ENCODE measurements around the gene HHIPL1. TPM values are rescaled to one million over a fixed set of nuclear protein-coding genes. Genes with fewer than 3 reads are reported as not detected.

HHIPL1 gene
- total RNA-seq, 4 donors from 2014 or later: 2.6 to 3.9 (median 3.1) TPM

DNA sequence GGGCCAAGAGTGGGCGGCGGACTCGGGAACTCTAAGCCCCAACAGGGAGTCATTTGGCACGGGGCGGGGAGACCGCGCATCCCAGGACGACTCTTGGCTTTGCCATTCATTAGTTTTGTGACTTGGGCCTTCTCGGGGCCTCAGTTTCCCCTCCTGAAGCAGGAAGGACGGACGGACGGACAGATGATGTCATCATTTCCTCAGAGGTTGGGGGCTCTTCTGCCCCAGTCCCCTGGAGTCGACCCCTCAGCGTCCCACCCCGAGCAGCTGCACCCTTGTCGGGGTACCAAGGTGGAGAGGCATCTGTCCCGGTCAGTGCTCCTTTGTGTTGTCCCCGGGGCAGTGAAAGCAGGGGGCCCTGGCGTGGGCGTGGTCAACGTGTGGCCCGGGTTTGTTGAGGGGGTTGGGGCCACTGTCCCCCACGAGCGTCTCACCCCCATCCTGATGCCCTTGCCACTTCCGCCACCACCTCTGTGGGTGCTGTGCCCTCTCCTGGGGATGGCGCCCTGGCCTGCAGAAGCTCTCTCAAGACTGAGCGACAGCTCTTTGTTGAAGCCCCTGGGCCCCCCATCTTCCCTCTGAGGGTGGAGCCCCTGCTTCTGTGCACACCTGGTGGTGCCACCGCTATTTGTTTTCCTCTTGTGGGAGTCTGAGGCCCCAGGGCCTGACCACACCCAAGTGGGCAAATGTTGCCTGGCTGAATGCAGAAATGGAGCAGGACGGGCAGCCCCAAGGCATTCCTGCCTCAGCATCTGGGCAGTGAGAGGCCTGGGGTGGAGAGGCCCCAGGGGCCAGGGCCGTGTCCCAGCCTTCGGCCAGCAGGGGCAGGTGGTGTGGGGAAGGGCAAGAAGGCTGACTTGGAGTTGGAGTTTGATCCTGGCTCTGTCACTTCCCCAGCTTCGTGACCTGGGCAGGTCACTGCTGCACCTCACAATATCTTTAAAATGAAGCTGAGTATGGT is 896 bp downstream of the HHIPL1 start:
- WGBS, 2 donors: 53 to 67% methylated on average over 22 to 23 of the region's 32 CpGs
- peak overlapping the region in 1 of 4 donors; percentile 59 for H3K27ac ChIP-seq
- peaks cover 0 to 16% of the 10 kb centered on the region in 2 donors for H3K27me3 ChIP-seq
- H3K4me3 ChIP-seq: peak overlapping the region in 3 of 4 donors; percentile 30 to 63 (median 39)
- TF ChIP-seq, protein P1, sequence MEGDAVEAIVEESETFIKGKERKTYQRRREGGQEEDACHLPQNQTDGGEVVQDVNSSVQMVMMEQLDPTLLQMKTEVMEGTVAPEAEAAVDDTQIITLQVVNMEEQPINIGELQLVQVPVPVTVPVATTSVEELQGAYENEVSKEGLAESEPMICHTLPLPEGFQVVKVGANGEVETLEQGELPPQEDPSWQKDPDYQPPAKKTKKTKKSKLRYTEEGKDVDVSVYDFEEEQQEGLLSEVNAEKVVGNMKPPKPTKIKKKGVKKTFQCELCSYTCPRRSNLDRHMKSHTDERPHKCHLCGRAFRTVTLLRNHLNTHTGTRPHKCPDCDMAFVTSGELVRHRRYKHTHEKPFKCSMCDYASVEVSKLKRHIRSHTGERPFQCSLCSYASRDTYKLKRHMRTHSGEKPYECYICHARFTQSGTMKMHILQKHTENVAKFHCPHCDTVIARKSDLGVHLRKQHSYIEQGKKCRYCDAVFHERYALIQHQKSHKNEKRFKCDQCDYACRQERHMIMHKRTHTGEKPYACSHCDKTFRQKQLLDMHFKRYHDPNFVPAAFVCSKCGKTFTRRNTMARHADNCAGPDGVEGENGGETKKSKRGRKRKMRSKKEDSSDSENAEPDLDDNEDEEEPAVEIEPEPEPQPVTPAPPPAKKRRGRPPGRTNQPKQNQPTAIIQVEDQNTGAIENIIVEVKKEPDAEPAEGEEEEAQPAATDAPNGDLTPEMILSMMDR (IDR thresholded peaks at IDR 0.05): no peak
- no peak for DNase-seq (ENCODE audit: low spot score in 2 of 2)
- H3K9me3 ChIP-seq: no peaks in the 10 kb centered on the region
- H3K36me3 ChIP-seq: no peaks in the 10 kb centered on the region
- H3K4me1 ChIP-seq: peaks cover 0 to 15% (median 4%) of the 10 kb centered on the region in 4 donors

DNA sequence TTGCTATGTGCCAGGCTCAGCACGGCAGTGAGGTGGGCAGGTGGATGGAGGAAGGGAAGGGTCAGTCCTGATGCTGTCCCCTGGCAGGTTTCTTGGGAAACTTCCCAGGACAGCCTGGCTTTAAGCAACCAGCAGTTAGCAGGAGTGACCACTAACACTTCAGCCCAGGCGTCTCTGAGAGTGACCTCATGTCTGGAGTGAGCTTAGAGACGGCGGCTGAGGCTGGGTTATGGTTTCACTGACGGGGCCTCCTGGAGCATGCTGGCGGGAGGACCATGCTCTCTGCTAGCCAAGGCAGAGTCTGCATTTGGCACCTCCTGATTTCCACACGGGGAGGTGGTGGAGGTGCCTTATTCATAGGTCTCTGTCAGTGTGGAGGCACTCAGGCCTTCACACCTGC is 2.5 kb downstream of the HHIPL1 start:
- Histone ChIP-seq H3K4me1 (peaks cover 0 to 15% (median 4%) of the 10 kb centered on the region in 4 donors), H3K36me3 (no peaks in the 10 kb centered on the region), H3K9me3 (no peaks in the 10 kb centered on the region), H3K4me3 (no peak overlapping the region), H3K27ac (no peak overlapping the region), H3K27me3 (peaks cover 0 to 16% of the 10 kb centered on the region in 2 donors)
- TF ChIP-seq, protein P1 (IDR thresholded peaks at IDR 0.05): no peak
- TF ChIP-seq POLR2A (IDR thresholded peaks at IDR 0.05) (no peak), EP300 (IDR thresholded peaks at IDR 0.05) (no peak)
- DNase-seq (ENCODE audit: low spot score in 2 of 2): no peak
- 73 to 89% methylated on average over 3 to 6 of the region's 7 CpGs for WGBS, 2 donors

DNA sequence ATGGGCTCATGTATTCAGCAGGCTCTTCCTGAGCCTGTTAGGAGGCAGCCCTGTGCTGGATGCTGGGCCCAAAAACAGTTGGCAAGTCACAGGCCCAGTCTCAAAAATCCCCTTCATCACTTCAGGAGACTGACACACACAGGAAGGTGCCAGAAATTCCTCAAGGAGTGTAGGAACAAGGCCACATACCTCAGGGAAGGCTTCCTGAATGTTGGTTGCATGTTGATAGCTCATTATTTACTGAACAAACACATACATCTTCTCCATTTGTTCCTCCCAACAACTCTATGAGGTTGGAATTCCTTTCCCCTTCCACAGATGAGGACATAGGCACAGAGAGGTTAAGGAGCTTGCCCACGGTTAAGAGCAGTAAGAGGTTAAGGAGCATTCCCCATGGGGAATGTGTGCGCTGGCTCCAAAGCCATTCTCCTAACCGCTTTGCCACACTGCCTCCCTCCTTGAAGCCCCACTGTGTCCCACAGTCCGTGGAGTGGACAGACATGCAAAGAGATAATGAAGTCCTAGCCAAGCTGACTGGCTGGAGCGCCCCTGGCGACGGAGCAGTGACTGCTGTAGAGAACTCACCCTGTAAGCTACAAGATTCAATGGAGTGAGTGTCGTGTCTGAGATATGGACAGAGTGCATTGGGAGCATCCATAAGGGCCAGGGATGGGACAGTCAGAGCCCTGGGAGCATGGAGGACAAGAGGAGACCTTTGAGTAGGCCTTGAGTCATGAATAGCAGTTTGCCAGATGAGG is 3.3 kb downstream of the HHIPL1 start:
- 85 to 90% methylated on average over 8 of the region's 8 CpGs for WGBS, 2 donors
- Histone ChIP-seq H3K4me3 (no peak overlapping the region), H3K9me3 (no peaks in the 10 kb centered on the region), H3K27me3 (peaks cover 0 to 19% of the 10 kb centered on the region in 2 donors), H3K36me3 (no peaks in the 10 kb centered on the region), H3K27ac (no peak overlapping the region), H3K4me1 (peaks cover 0 to 15% (median 4%) of the 10 kb centered on the region in 4 donors)
- TF ChIP-seq POLR2A (IDR thresholded peaks at IDR 0.05): no peak
- TF ChIP-seq, protein P1 (IDR thresholded peaks at IDR 0.05): no peak
- no peak for TF ChIP-seq EP300 (IDR thresholded peaks at IDR 0.05)
- no peak for DNase-seq (ENCODE audit: low spot score in 2 of 2)

DNA sequence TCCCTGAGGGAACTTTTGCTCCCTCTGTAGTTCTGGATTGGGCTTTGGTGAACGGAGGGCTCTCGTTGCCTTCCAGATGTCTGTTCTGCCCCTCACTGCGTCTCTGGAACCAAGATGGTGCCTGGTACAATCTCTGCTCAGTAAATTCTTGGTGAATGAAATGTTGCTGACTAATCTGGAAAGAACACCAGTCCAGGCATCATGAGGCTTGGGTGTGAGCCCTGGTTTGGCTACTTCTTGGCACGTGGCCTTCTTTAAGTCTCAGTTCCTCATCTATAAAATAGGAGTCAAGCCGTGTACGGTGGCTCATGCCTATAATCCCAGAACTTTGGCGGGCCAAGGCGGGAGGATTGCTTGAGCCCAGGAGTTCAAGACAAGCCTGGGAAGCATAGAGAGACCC is 4.3 kb downstream of the HHIPL1 start:
- Histone ChIP-seq H3K9me3 (no peaks in the 10 kb centered on the region), H3K4me3 (no peak overlapping the region), H3K27me3 (peaks cover 0 to 19% of the 10 kb centered on the region in 2 donors), H3K36me3 (no peaks in the 10 kb centered on the region), H3K27ac (no peak overlapping the region), H3K4me1 (peaks cover 0 to 17% (median 4%) of the 10 kb centered on the region in 4 donors)
- no peak for DNase-seq (ENCODE audit: low spot score in 2 of 2)
- 75 to 85% methylated on average over 8 of the region's 8 CpGs for WGBS, 2 donors
- TF ChIP-seq, protein P1 (IDR thresholded peaks at IDR 0.05): no peak
- TF ChIP-seq EP300 (IDR thresholded peaks at IDR 0.05) (no peak), POLR2A (IDR thresholded peaks at IDR 0.05) (no peak)

Measured in tibial nerve (tissue), 4 donors.